ENCODE measurements around the gene EFNA5. TPM values are rescaled to one million over a fixed set of nuclear protein-coding genes. Genes with fewer than 3 reads are reported as not detected.

EFNA5 gene
- total RNA-seq, 4 donors from 2014 or later, result 7.7 to 18.6 (median 9.9) TPM

GRCh38 chr5:107361945-107362344, 308.8 kb downstream of the EFNA5 start:
- no peak for TF ChIP-seq CTCF (IDR thresholded peaks at IDR 0.05; ENCODE audit: low read depth)

DNA sequence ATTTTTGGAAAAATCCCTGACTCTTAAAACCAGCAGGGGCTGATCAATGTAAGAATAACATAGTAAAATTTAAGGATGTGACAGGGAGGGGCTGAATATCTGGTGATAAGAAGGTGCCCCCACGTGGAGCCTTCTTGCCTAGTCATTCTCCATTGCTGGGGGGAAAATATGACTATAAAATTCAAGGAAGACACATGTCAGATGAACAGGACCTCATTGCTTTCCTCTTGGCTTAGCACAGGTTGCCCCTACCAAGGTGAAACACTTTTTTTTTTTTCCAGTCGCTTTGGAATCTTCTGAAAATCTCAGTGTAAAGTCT, 310.9 kb downstream of the EFNA5 start:
- no peak for TF ChIP-seq CTCF (IDR thresholded peaks at IDR 0.05; ENCODE audit: low read depth)

- no peak for TF ChIP-seq CTCF (IDR thresholded peaks at IDR 0.05; ENCODE audit: low read depth)
Measured at GRCh38 chr5:107359033-107359915, 311.5 kb downstream of the EFNA5 start.

- TF ChIP-seq CTCF (IDR thresholded peaks at IDR 0.05; ENCODE audit: low read depth), result no peak
Measured at GRCh38 chr5:107356891-107357290, 313.8 kb downstream of the EFNA5 start.

DNA sequence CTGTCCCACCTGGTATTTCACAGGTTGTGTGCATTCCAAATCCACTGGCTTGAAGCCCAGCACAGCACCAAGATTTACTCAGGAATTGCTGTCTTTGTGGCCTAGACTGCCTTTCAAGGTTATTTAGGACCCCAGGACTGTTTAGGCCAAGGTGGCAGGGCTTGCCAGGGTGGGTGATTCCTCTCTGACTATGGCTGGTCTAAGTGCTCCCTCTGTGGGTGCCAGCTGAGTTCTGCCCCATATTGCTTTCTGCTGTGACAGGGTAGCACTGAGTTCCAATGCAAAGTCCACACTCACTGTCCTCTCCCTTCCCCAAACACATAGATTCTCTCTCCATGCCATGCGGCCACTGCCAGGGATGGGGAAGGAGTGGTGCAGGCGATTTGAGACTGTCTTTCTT, 318.2 kb downstream of the EFNA5 start:
- no peak for TF ChIP-seq CTCF (IDR thresholded peaks at IDR 0.05; ENCODE audit: low read depth)

DNA sequence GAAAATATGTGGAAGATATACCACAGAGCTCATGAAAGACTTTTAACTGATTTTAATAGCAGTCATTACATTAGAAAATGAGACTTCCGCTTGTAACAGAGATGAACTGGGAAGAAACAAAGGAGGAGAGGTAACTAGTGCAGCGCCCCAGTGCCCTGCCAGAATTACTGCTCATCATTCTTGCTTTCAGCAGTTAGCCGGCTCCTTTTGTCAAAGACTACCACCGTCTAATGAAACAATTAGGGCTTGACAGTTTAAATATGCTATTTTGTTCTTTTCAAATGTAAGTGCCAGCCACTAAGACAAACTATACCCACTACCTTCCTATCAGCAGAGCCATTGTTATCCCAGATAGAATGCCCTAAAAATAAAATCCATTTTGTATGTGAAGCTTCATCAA, 328.4 kb downstream of the EFNA5 start:
- TF ChIP-seq CTCF (IDR thresholded peaks at IDR 0.05; ENCODE audit: low read depth), result no peak

- no peak for TF ChIP-seq CTCF (IDR thresholded peaks at IDR 0.05; ENCODE audit: low read depth)
Measured at GRCh38 chr5:107341376-107342084, 329.2 kb downstream of the EFNA5 start.
